ENCODE results near the gene SDF2L1. TPM values are rescaled to one million over a fixed set of nuclear protein-coding genes. Genes with fewer than 3 reads are reported as not detected.

Gene SDF2L1
- total and polyA plus RNA-seq, 12 donors: 14.0 to 83.9 (median 27.4) TPM

DNA sequence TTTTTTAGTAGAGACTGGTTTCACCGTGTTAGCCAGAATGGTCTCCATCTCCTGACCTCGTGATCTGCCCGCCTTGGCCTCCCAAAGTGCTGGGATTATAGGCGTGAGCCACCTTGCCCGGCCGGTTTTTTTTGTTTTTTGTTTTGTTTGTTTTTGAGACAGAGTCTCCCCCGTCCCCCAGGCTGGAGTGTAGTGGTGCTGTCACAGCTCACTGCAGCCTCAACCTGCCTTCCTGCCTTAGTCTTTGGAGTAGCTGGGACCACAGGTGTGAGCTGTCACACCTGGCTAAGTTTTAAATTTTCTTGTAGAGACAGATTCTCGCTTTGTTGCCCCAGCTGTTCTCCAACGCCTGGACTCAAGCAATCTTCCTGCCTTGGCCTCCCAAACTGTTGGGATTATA, 26.9 kb downstream of the SDF2L1 start:
- TF ChIP-seq, protein P1, sequence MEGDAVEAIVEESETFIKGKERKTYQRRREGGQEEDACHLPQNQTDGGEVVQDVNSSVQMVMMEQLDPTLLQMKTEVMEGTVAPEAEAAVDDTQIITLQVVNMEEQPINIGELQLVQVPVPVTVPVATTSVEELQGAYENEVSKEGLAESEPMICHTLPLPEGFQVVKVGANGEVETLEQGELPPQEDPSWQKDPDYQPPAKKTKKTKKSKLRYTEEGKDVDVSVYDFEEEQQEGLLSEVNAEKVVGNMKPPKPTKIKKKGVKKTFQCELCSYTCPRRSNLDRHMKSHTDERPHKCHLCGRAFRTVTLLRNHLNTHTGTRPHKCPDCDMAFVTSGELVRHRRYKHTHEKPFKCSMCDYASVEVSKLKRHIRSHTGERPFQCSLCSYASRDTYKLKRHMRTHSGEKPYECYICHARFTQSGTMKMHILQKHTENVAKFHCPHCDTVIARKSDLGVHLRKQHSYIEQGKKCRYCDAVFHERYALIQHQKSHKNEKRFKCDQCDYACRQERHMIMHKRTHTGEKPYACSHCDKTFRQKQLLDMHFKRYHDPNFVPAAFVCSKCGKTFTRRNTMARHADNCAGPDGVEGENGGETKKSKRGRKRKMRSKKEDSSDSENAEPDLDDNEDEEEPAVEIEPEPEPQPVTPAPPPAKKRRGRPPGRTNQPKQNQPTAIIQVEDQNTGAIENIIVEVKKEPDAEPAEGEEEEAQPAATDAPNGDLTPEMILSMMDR (IDR thresholded peaks at IDR 0.05): no peak
- no peak for TF ChIP-seq POLR2A (IDR thresholded peaks at IDR 0.05)
- Histone ChIP-seq H3K9me3 (replicated peaks in 1 of 3) (no peaks in the 10 kb centered on the region), H3K4me3 (no peak overlapping the region), H3K27ac (no peak overlapping the region), H3K36me3 (replicated peaks in 1 of 2) (peaks cover 0 to 43% of the 10 kb centered on the region in 2 donors), H3K27me3 (no peaks in the 10 kb centered on the region), H3K4me1 (replicated peaks in 1 of 2) (peaks cover 4 to 10% of the 10 kb centered on the region in 2 donors)
- DNase-seq: no peak
- intact Hi-C loops (cut with DNase I): no loop called here
- WGBS, 4 donors: 92 to 97% (median 93%) methylated on average over 8 to 9 of the region's 9 CpGs

DNA sequence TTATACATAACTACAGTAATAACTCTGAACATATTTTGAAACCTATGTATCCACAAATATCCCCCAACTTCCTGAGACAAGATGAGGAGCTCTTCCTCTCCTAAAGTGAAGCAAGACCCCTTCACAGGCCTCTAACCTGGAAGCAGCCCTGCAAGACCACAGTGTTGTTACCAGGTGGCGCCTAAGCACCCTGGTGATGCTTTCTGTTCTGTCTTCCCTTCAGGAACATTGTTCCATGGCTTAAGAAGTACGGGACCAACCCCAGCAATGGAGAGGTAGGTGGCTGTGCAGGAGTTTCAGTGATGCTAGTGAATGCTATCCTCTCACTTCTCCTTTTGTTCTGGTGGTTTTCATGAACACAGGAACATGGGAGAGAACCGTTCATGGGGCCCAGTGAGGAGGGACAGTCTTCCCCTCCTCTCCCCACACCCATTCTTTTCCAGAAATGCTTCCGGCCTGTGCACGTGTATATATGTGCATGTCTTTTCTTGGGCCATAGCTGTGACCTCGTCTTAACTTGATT, 30.1 kb downstream of the SDF2L1 start:
- H3K4me1 ChIP-seq (replicated peaks in 1 of 2): peaks cover 0 to 4% of the 10 kb centered on the region in 2 donors
- DNase-seq: no peak
- no peak overlapping the region for H3K4me3 ChIP-seq
- H3K9me3 ChIP-seq (replicated peaks in 1 of 3): no peaks in the 10 kb centered on the region
- no peak overlapping the region for H3K27ac ChIP-seq
- H3K27me3 ChIP-seq: no peaks in the 10 kb centered on the region
- WGBS, 4 donors: 75 to 92% (median 83%) methylated on average over 5 to 6 of the region's 6 CpGs
- TF ChIP-seq, protein P1 (IDR thresholded peaks at IDR 0.05): no peak
- TF ChIP-seq POLR2A (IDR thresholded peaks at IDR 0.05): no peak
- H3K36me3 ChIP-seq (replicated peaks in 1 of 2): peaks cover 0 to 57% of the 10 kb centered on the region in 2 donors
- intact Hi-C loops (cut with DNase I): no loop called here

DNA sequence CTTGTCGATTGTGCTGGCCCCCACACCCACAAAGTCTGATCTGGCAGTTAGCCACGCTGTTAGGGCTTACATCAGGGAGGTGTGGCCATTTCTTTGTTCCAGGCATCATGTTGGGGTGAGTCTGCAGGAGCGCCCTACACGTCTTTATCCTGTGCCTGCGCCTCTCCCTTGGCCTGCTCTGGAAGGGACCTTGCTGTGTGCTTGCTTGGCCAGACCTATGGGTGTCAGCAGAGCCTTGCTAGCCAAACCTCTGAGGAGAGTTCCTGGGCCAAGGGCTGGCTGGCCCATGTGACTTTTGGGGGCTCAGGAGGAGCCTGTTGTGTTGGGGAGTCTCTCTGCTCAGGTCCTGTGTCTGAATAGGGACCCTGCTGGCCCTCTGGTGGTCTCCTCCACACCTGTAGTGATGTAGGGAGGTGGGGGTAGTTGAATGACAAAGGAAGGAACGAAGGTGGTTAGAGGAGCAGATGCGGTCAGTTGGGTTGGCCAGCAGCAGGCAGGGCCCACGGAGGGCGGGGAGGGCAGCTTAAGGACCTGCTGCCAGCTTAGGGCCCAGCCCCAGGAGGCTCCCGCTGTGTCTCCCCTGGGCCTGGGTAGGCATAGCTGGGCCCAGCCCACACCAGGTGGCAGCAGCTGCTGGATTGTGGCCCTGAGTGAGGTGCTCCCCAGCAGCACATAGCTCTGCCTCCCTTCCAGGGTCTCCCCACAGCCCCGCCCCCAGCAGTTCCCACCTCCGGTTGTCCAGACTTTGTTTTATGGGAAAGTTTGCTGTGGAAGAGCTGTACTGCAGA, 31.6 kb downstream of the SDF2L1 start:
- Histone ChIP-seq H3K36me3 (replicated peaks in 1 of 2) (peaks cover 0 to 65% of the 10 kb centered on the region in 2 donors), H3K27me3 (no peaks in the 10 kb centered on the region), H3K27ac (no peak overlapping the region), H3K9me3 (replicated peaks in 1 of 3) (no peaks in the 10 kb centered on the region), H3K4me3 (no peak overlapping the region), H3K4me1 (replicated peaks in 1 of 2) (no peaks in the 10 kb centered on the region)
- no peak for TF ChIP-seq POLR2A (IDR thresholded peaks at IDR 0.05)
- TF ChIP-seq, protein P1 (IDR thresholded peaks at IDR 0.05): no peak
- DNase-seq: no peak
- intact Hi-C loops (cut with DNase I): no loop called here
- whole genome bisulfite sequencing, 4 donors: 90 to 98% (median 95%) methylated on average over 6 to 12 of the region's 12 CpGs

DNA sequence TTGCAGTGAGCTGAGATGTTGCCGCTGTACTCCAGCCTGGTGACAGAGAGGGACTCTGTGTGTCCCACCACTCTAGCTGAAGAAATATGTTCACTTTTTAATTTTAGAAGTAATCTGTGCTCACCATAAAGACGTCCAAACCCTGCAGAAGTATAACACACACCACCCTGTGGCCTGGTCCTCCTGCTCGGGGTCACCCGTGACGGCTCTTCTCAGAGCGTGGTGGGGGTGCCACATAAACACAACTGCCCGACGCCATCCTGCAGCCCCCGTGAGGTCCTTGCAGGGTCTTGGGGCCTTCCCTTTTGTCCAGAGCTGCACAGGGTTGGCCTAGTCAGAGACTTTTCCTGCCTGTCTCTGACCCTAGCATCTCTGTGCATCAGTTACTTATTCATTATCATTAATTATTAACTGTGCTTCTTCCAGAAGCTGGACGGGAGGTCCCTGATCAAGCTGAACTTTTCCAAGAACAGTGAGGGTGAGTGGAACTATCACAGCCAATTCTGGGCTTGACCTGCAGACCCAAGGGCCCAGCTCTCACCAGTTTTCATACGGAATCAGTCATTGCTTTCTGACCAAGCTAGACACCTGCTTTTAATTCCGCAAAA, 32.6 kb downstream of the SDF2L1 start:
- 95 to 97% (median 96%) methylated on average over 9 to 12 of the region's 12 CpGs for WGBS, 4 donors
- TF ChIP-seq POLR2A (IDR thresholded peaks at IDR 0.05): no peak
- TF ChIP-seq, protein P1 (IDR thresholded peaks at IDR 0.05): no peak
- Histone ChIP-seq H3K27me3 (no peaks in the 10 kb centered on the region), H3K4me1 (replicated peaks in 1 of 2) (no peaks in the 10 kb centered on the region), H3K27ac (no peak overlapping the region), H3K9me3 (replicated peaks in 1 of 3) (no peaks in the 10 kb centered on the region), H3K4me3 (no peak overlapping the region), H3K36me3 (replicated peaks in 1 of 2) (peaks cover 0 to 64% of the 10 kb centered on the region in 2 donors)
- no peak for DNase-seq
- intact Hi-C loops (cut with DNase I): no loop called here
